AG20443 (cell line): Measurements from ENCODE around the gene DYRK1B.
"Not testable (repeated sequence)": the region's sequence is repeated elsewhere in the genome, so short reads cannot be mapped to it uniquely, and the experiment has no call there.

ENCODE experiments used
- DNase-seq: peaks from one replicate; pipeline ENCODE4 v3.0.0; 2012; ENCODE audit warnings: low spot score, mixed read lengths

DYRK1B gene

GRCh38 chr19:39830847-39831246 lies 3.1 kb downstream of the DYRK1B start:
- DNase-seq: no peak

GRCh38 chr19:39830406-39830805 lies 3.6 kb downstream of the DYRK1B start:
- no peak for DNase-seq

GRCh38 chr19:39829702-39830275 lies 4.2 kb downstream of the DYRK1B start:
- no peak for DNase-seq

GRCh38 chr19:39828654-39829032 lies 5.3 kb downstream of the DYRK1B start:
- DNase-seq: no peak

- no peak for DNase-seq
Observed at GRCh38 chr19:39828015-39828653, 5.8 kb downstream of the DYRK1B start.

GRCh38 chr19:39827216-39827615 lies 6.7 kb downstream of the DYRK1B start:
- DNase-seq: no peak

- no peak for DNase-seq
Observed at GRCh38 chr19:39826311-39826945, 7.5 kb downstream of the DYRK1B start.

- no peak for DNase-seq
Observed at GRCh38 chr19:39825531-39826076, 8.4 kb downstream of the DYRK1B start.

- no peak for DNase-seq
Observed at GRCh38 chr19:39825093-39825463, 8.9 kb downstream of the DYRK1B start.

- DNase-seq: peak; percentile 94
Observed at GRCh38 chr19:39824143-39825092, 9.5 kb downstream of the DYRK1B start.

GRCh38 chr19:39823686-39824085 lies 10.3 kb downstream of the DYRK1B start:
- no peak for DNase-seq

- no peak for DNase-seq
Observed at GRCh38 chr19:39820696-39821095, 13.3 kb downstream of the DYRK1B start.

- no peak for DNase-seq
Observed at GRCh38 chr19:39819786-39820185, 14.2 kb downstream of the DYRK1B start.

- no peak for DNase-seq
Observed at GRCh38 chr19:39818626-39819097, 15.3 kb downstream of the DYRK1B start.

- no peak for DNase-seq
Observed at GRCh38 chr19:39817888-39818561, 15.9 kb downstream of the DYRK1B start.

- DNase-seq: no peak
Observed at GRCh38 chr19:39816287-39817048, 17.5 kb downstream of the DYRK1B start.

GRCh38 chr19:39814595-39814994 lies 19.4 kb downstream of the DYRK1B start:
- no peak for DNase-seq

- DNase-seq: not testable (repeated sequence)
Observed at GRCh38 chr19:39814111-39814510, 19.9 kb downstream of the DYRK1B start.

- DNase-seq: no peak
Observed at GRCh38 chr19:39813264-39813993, 20.5 kb downstream of the DYRK1B start.

- no peak for DNase-seq
Observed at GRCh38 chr19:39811064-39811463, 22.9 kb downstream of the DYRK1B start.
